Fibroblast of the conjunctiva (primary cell): Measurements from ENCODE around the gene CCDC51.
"Not testable (repeated sequence)": the region's sequence is repeated elsewhere in the genome, so short reads cannot be mapped to it uniquely, and the experiment has no call there.

Experiments used
- DNase-seq: peaks from one replicate; pipeline ENCODE4 v3.0.0-alpha.2; 2010; ENCODE audit warnings: low read depth

Gene CCDC51

GRCh38 chr3:48405971-48406370 lies 33.9 kb downstream of the CCDC51 start:
- DNase-seq, result no peak

- no peak for DNase-seq
Measured at GRCh38 chr3:48405343-48405881, 34.5 kb downstream of the CCDC51 start.

GRCh38 chr3:48404440-48405342 lies 35.2 kb downstream of the CCDC51 start:
- DNase-seq, result no peak

- no peak for DNase-seq
Measured at GRCh38 chr3:48403533-48404439, 36.1 kb downstream of the CCDC51 start.

- no peak for DNase-seq
Measured at GRCh38 chr3:48402907-48403306, 37.0 kb downstream of the CCDC51 start.

GRCh38 chr3:48402281-48402732 lies 37.6 kb downstream of the CCDC51 start:
- peak; percentile 81 for DNase-seq

GRCh38 chr3:48401434-48401901 lies 38.5 kb downstream of the CCDC51 start:
- DNase-seq, result not testable (repeated sequence)

- DNase-seq, result peak; percentile 55
Measured at GRCh38 chr3:48400824-48401433, 39.0 kb downstream of the CCDC51 start.

- no peak for DNase-seq
Measured at GRCh38 chr3:48399387-48400172, 40.3 kb downstream of the CCDC51 start.

GRCh38 chr3:48398701-48399386 lies 41.1 kb downstream of the CCDC51 start:
- no peak for DNase-seq

- no peak for DNase-seq
Measured at GRCh38 chr3:48397767-48398681, 41.9 kb downstream of the CCDC51 start.

- no peak for DNase-seq
Measured at GRCh38 chr3:48395714-48396113, 44.2 kb downstream of the CCDC51 start.

GRCh38 chr3:48394391-48394790 lies 45.5 kb downstream of the CCDC51 start:
- DNase-seq, result no peak

GRCh38 chr3:48388966-48389365 lies 51.0 kb downstream of the CCDC51 start:
- DNase-seq, result no peak

GRCh38 chr3:48387634-48388033 lies 52.3 kb downstream of the CCDC51 start:
- DNase-seq, result no peak
